AG09309 (cell line): Measurements from ENCODE around the gene YBEY.

Source experiments
- DNase-seq: peaks from one replicate; pipeline ENCODE4 v3.0.0-alpha.2; 2010; ENCODE audit warnings: low read depth
- H3K4me3 ChIP-seq: 2 replicates; pipeline ENCODE4 v1.5.1; 2011; ENCODE audit warnings: mild to moderate bottlenecking, low read depth, low read length, moderate library complexity; ENCODE audit not compliant: control insufficient read depth
- TF ChIP-seq, protein P1 (sequence below): IDR thresholded peaks from 2 replicates; pipeline ENCODE4 v1.5.1; 2011; ENCODE audit warnings: mild to moderate bottlenecking, low read depth, low read length, inconsistent platforms; ENCODE audit not compliant: insufficient read depth, control insufficient read depth; ENCODE audit errors: missing control alignments

Gene YBEY

DNA sequence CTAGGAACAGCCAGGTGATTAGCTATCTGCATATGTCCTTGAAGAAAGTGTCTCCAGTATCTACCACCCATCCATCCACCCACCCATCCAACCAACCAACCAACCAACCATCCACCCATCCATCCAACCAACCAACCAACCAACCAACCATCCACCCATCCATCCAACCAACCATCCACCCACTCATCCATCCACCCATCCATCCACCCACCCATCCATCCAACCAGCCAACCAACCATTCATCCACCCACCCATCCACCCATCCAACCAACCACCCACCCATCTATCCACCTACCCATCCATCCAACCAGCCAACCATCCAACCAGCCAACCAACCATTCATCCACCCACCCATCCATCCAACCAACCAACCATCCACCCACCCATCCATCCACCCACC, 25.4 kb downstream of the YBEY start:
- H3K4me3 ChIP-seq: no peak overlapping the region
- TF ChIP-seq, protein P1, sequence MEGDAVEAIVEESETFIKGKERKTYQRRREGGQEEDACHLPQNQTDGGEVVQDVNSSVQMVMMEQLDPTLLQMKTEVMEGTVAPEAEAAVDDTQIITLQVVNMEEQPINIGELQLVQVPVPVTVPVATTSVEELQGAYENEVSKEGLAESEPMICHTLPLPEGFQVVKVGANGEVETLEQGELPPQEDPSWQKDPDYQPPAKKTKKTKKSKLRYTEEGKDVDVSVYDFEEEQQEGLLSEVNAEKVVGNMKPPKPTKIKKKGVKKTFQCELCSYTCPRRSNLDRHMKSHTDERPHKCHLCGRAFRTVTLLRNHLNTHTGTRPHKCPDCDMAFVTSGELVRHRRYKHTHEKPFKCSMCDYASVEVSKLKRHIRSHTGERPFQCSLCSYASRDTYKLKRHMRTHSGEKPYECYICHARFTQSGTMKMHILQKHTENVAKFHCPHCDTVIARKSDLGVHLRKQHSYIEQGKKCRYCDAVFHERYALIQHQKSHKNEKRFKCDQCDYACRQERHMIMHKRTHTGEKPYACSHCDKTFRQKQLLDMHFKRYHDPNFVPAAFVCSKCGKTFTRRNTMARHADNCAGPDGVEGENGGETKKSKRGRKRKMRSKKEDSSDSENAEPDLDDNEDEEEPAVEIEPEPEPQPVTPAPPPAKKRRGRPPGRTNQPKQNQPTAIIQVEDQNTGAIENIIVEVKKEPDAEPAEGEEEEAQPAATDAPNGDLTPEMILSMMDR: no peak
- no peak for DNase-seq

DNA sequence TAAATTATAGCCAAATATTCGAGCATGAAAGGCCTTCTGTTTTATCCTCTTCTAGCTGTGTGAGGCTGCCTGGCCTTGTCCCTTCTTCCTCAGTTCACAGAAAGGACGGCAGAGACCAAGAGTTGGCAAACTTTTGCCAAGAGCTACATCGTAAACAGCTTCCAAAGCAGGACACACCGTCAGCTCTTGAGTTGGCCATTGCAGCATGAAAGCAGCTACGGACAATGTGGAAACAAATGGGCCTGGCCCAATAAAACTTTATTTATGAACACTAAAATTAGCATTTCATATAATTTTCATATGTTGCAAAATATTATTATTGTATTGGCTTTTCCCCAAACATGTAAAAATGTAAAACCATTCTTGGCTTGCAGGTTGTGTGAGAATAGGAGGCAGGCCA, 26.8 kb downstream of the YBEY start:
- DNase-seq: no peak
- TF ChIP-seq, protein P1: no peak
- H3K4me3 ChIP-seq: no peak overlapping the region

DNA sequence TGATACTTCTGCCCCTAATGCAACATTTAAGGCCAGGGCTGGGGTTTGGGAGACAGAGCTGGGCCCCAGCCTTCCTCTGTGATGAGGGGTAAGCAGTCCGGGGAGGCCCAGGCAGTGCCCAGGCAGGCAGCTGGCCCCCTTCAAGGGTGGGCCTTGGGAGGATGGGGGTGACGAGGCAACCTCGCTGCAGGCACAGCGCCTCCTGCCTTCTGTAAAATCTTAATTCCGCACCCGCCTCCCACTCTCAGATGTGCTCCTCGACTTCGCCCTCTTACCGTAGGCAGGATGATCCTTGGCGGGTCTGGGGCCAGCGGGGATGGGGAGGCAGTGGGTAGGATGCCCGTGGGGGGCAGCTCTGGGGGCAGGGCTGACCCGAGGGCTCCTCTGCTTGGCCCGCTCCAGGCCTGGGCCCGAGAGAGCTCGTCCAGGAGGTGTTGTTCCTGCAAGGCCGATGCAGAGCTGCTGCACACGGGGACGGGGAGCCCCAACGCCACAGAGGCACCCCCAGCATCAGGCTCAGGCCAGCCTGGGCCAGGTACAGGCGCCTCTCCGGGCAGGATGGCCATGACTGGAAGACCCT, 28.4 kb downstream of the YBEY start:
- TF ChIP-seq, protein P1: no peak

DNA sequence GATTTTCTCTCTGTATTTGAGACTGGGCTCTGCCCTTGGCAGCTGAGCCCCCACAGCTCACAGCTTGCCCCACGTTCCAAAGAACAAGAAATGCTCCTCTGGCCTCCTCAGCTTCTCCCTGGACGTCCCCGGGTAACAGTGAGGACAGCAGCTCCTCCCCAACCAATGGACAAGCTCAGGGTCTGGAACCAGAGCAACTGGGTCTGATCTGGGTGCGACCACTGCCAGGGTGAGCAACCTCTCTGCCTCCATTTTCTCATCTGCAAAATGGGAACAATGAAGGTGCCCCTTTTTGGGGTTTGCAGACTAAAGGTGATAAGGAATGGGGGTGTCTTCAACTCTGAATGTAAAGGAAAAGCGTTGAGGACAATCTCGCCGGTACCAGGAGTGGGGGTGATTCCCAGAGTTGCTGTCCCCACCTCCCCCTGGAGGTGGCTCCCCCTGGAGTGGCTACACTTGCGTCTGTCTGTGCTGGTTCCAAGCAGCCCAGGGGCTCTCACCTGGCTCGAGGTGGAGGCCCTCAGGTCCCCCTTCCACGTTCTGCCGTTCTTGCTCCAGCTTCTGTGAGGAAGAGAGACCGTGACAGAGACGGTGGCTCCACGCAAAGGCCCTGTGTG, 30.7 kb downstream of the YBEY start:
- TF ChIP-seq, protein P1: no peak
- no peak overlapping the region for H3K4me3 ChIP-seq

More for the DNA sequence above, 28.4 kb downstream of the YBEY start:
- DNase-seq: no peak
- H3K4me3 ChIP-seq: no peak overlapping the region

DNA sequence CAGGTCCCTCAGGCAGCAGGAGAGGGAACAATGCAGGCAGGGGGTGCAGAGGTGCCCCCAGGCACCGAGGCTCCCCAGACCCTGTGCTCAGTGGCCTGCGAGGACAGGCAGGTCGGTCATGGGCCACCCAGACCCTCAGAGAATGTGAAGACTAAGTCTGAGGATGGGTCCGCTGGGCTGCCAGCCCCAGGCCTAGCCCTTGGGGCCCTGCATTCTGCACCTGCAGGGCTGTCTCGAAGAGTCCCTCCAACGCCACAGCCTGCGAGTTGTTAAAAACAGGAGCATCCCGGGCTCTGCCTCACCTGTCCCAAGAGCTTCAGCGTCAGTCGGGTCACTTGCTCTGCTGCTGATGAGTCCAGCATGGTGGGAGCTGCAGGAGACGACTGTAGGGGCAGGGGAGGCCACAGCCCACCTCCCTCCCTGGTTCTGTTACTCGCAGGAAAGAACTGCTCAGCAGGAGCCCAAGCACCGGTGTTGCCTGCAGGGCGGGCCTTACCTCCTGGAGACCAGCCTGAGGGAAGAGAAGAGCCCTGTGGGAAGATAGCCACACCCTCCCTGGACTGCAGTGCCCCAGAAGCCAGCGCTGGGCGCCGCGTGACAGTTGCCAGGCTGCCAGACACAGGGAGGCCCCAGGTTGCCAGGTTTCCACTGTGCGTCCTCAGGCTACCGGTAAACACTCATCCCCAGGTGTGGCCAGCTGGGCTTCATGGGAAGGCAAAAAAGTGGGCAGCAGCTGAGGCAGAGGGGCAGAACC, 31.7 kb downstream of the YBEY start:
- H3K4me3 ChIP-seq: no peak overlapping the region
- TF ChIP-seq, protein P1: no peak
- DNase-seq: no peak

More for the DNA sequence above, 30.7 kb downstream of the YBEY start:
- DNase-seq: no peak

DNA sequence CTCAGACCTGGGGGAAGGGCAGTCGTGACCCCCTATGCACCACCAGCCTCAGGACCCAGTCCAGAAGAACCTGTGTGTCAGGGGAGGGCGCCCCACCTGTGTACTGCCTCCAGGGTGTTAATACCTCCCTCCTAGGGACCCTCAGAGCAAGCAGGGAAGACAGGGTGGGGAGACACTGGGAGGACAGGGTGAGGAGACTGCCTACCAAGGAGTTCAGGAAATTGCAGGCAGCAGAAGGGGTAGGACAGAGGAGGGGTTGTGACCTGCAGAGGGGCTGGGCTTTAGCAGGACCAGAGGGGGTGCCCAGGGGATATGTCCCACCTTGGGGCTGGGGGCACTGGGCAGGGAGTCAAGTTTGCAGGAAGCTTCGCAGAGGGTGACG, 32.3 kb downstream of the YBEY start:
- TF ChIP-seq, protein P1: no peak
- H3K4me3 ChIP-seq: no peak overlapping the region
- no peak for DNase-seq
